Endothelial cell of umbilical vein (primary cell): Measurements from ENCODE around the gene SH3GL1. TPM values are rescaled to one million over a fixed set of nuclear protein-coding genes. Genes with fewer than 3 reads are reported as not detected.
"Not testable (repeated sequence)": the region's sequence is repeated elsewhere in the genome, so short reads cannot be mapped to it uniquely, and the experiment has no call there.

ENCODE experiments used
- BruUV-seq: library from RNA; stranded (reverse); fragments of 400-500 nt; replicated peaks from 2 replicates; lab custom pipeline; 2021; lab: Mats Ljungman, UMichigan
- CTCF ChIA-PET: fragments of 300-600, 350-600 bp; sonication (Branson Sonifier 250); formaldehyde crosslinking; loops from one replicate; lab custom pipeline; 2021; ENCODE audit warnings: antibody characterized with exemption, inconsistent platforms; lab: Charles Lee
- POLR2A ChIA-PET: fragments of 300-600, 350-600 bp; sonication (Branson Sonifier 250); formaldehyde crosslinking; loops from one replicate; lab custom pipeline; 2021; ENCODE audit warnings: antibody characterized with exemption, inconsistent platforms; lab: Charles Lee
- DNase-seq: peaks from one replicate; pipeline ENCODE4 v3.0.0-alpha.2; 2011; ENCODE audit warnings: low read depth, low spot score
- FAIRE-seq: peaks from 2 replicates; lab custom pipeline; 2011; peaks lifted over from hg19 to GRCh38; lab: Jason Lieb, UNC
- H2AFZ ChIP-seq: 2 replicates; pipeline ENCODE4 v1.6.0; 2012; ENCODE audit warnings: low read depth, low read length, control low read depth, inconsistent platforms
- H3K27ac ChIP-seq: 2 replicates; pipeline ENCODE4 v1.5.1; 2011; ENCODE audit warnings: low read depth, mild to moderate bottlenecking, control low read depth, low read length, moderate library complexity; ENCODE audit not compliant: insufficient read depth
- H3K27me3 ChIP-seq, 2 experiments: 2 replicates each; pipeline versions ENCODE4 v1.6.0 to v1.6.1; 2011; ENCODE audit warnings: low read length in 2 of 2, mixed read lengths in 1 of 2; ENCODE audit not compliant: control insufficient read depth in 2 of 2, insufficient read depth in 2 of 2
- H3K36me3 ChIP-seq, 2 experiments: 2 replicates in 1 of 2; 3 replicates in 1 of 2; pipeline ENCODE4 v1.5.1; 2011; ENCODE audit warnings: low read length in 2 of 2, mild to moderate bottlenecking in 1 of 2, moderate library complexity in 1 of 2; ENCODE audit not compliant: control insufficient read depth in 2 of 2, insufficient read depth in 2 of 2; ENCODE audit errors: extremely low read depth in 1 of 2
- H3K4me1 ChIP-seq: 3 replicates; pipeline ENCODE4 v1.5.1; 2011; ENCODE audit warnings: mild to moderate bottlenecking, low read length; ENCODE audit not compliant: control insufficient read depth, insufficient read depth; ENCODE audit errors: extremely low read depth
- H3K4me2 ChIP-seq: 2 replicates; pipeline ENCODE4 v1.6.1; 2011; ENCODE audit warnings: low read length, control low read depth, mixed read lengths; ENCODE audit not compliant: insufficient read depth
- H3K4me3 ChIP-seq, 3 experiments: fragments of 200-600 bp in 1 of 3; sonication (generic), shearing (Covaris generic) in 1 of 3; replicated peaks in 1 of 3; 2 replicates each; pipeline ENCODE4 v1.5.1; 2011 to 2016; ENCODE audit warnings: control low read depth in 3 of 3, low read length in 3 of 3, mild to moderate bottlenecking in 2 of 3, inconsistent platforms in 1 of 3, low read depth in 1 of 3, moderate library complexity in 1 of 3; ENCODE audit not compliant: insufficient read depth in 1 of 3
- H3K79me2 ChIP-seq: 2 replicates; pipeline ENCODE4 v1.6.0; 2012; ENCODE audit warnings: low read length, inconsistent platforms; ENCODE audit not compliant: control insufficient read depth, insufficient read depth
- H3K9ac ChIP-seq: replicated peaks from 2 replicates; pipeline ENCODE3; 2011; ENCODE audit warnings: low read length, control low read depth; ENCODE audit not compliant: insufficient read depth; ENCODE audit errors: extremely low read depth
- H3K9me1 ChIP-seq: replicated peaks from 3 replicates; pipeline ENCODE4 v1.6.0; 2011; ENCODE audit warnings: mild to moderate bottlenecking, low read length; ENCODE audit not compliant: control insufficient read depth, insufficient read depth; ENCODE audit errors: extremely low read depth
- H3K9me3 ChIP-seq: replicated peaks from 2 replicates; pipeline ENCODE4 v1.5.1; 2012; ENCODE audit warnings: low read length, inconsistent platforms; ENCODE audit not compliant: control insufficient read depth, insufficient read depth
- H4K20me1 ChIP-seq: replicated peaks from 2 replicates; pipeline ENCODE3; 2011; ENCODE audit warnings: mild to moderate bottlenecking, low read length; ENCODE audit not compliant: control insufficient read depth, insufficient read depth; ENCODE audit errors: extremely low read depth
- EZH2 ChIP-seq: IDR thresholded peaks from 2 replicates; pipeline ENCODE4 v1.6.1; 2012; ENCODE audit warnings: borderline replicate concordance, low read depth, mild to moderate bottlenecking, moderate library complexity, low read length, inconsistent platforms; ENCODE audit not compliant: severe bottlenecking
- GATA2 ChIP-seq: IDR thresholded peaks from 2 replicates; pipeline ENCODE4 v1.7.0; 2011; ENCODE audit warnings: low read depth, mild to moderate bottlenecking, moderate library complexity, mixed read lengths, low read length; ENCODE audit not compliant: insufficient read length, insufficient read depth
- dilution Hi-C: fragments of 300-500 bp; cut with MboI; formaldehyde crosslinking; loops from one replicate; pipeline ENCODE4 v1.15.0; 2019; ENCODE audit warnings: low sequenced_read_pairs; ENCODE audit not compliant: extremely low pct_ligation_motif_present
- intact Hi-C: fragments of 100-400 bp; cut with micrococcal nuclease; formaldehyde crosslinking; loops from one replicate; pipeline ENCODE4 v1.10.0; 2022
- polyA plus RNA-seq, 4 experiments: library from polyadenylated mRNA; depleted of rRNA in 3 of 4; stranded (reverse) in 3 of 4; unstranded in 1 of 4; fragments of >200 nt; gene quantifications; 2 replicates each; pipeline versions ENCODE4 v1.2.1 to v1.2.3, GENCODE V29; 2011 to 2012; ENCODE audit warnings: missing spikeins in 1 of 4
- total RNA-seq: library from RNA; stranded (reverse); gene quantifications from 2 replicates; pipeline ENCODE4 v1.2.3, GENCODE V29; 2021

The SH3GL1 gene
- total and polyA plus RNA-seq, 2 donors (not counting 3 experiments of a cell fraction or from before 2014, with no cell fraction given) = 143 to 145 TPM

GRCh38 chr19:4329858-4330257 is 70.5 kb downstream of the SH3GL1 start:
- POLR2A ChIA-PET = no interaction called here
- no peaks in the 10 kb centered on the region for H3K27me3 ChIP-seq
- no peak for FAIRE-seq
- TF ChIP-seq EZH2 = no peak
- TF ChIP-seq GATA2 = no peak
- CTCF ChIA-PET = no interaction called here
- dilution Hi-C loops = no loop called here
- H2AFZ ChIP-seq = no peak overlapping the region
- H3K9ac ChIP-seq = no peak overlapping the region
- H3K79me2 ChIP-seq = no peaks in the 10 kb centered on the region
- peaks cover 3% of the 10 kb centered on the region for H3K4me1 ChIP-seq
- intact Hi-C loops = no loop called here
- H3K9me3 ChIP-seq = no peaks in the 10 kb centered on the region
- DNase-seq = no peak
- H3K36me3 ChIP-seq = no peaks in the 10 kb centered on the region
- no peak overlapping the region for H3K4me2 ChIP-seq
- BruUV-seq = no TSS peak
- no peaks in the 10 kb centered on the region for H4K20me1 ChIP-seq
- H3K9me1 ChIP-seq = no peaks in the 10 kb centered on the region
- no peak overlapping the region for H3K4me3 ChIP-seq
- H3K27ac ChIP-seq = no peak overlapping the region

GRCh38 chr19:4328991-4329681 is 71.2 kb downstream of the SH3GL1 start:
- H3K4me1 ChIP-seq, H3K9me3 ChIP-seq, CTCF ChIA-PET, FAIRE-seq, H3K36me3 ChIP-seq, dilution Hi-C loops, H3K27me3 ChIP-seq, H4K20me1 ChIP-seq, H3K9me1 ChIP-seq, H3K79me2 ChIP-seq, POLR2A ChIA-PET, H3K27ac ChIP-seq, H3K9ac ChIP-seq, DNase-seq: not testable (repeated sequence)
- intact Hi-C loops = loop anchor here (1.0 kb wide), 1 partner anchor 14 kb away; the partner anchor contains the start of gene MPND
- H3K4me2 ChIP-seq = peak overlapping the region; percentile 48
- H2AFZ ChIP-seq = peak overlapping the region; percentile 44
- TSS peak; percentile 67 for BruUV-seq
- peak overlapping the region in 2 of 3 experiments; percentile 2 to 24 for H3K4me3 ChIP-seq
